ENCODE results near the gene RHOXF2. TPM values are rescaled to one million over a fixed set of nuclear protein-coding genes. Genes with fewer than 3 reads are reported as not detected.
A peak's percentile ranks its signal among the peaks of the same experiment; 100 is the strongest.
"Not testable (repeated sequence)": the region's sequence is repeated elsewhere in the genome, so short reads cannot be mapped to it uniquely, and the experiment has no call there.

The RHOXF2 gene
- total RNA-seq, 1 donor from 2014 or later, result not detected

GRCh38 chrX:120196626-120197283, 38.3 kb downstream of the RHOXF2 start:
- DNase-seq (ENCODE audit: low spot score in 2 of 2); FAIRE-seq: not testable (repeated sequence)

GRCh38 chrX:120200851-120201250, 42.4 kb downstream of the RHOXF2 start:
- no peak for FAIRE-seq
- DNase-seq (ENCODE audit: low spot score in 2 of 2), result no peak

DNA sequence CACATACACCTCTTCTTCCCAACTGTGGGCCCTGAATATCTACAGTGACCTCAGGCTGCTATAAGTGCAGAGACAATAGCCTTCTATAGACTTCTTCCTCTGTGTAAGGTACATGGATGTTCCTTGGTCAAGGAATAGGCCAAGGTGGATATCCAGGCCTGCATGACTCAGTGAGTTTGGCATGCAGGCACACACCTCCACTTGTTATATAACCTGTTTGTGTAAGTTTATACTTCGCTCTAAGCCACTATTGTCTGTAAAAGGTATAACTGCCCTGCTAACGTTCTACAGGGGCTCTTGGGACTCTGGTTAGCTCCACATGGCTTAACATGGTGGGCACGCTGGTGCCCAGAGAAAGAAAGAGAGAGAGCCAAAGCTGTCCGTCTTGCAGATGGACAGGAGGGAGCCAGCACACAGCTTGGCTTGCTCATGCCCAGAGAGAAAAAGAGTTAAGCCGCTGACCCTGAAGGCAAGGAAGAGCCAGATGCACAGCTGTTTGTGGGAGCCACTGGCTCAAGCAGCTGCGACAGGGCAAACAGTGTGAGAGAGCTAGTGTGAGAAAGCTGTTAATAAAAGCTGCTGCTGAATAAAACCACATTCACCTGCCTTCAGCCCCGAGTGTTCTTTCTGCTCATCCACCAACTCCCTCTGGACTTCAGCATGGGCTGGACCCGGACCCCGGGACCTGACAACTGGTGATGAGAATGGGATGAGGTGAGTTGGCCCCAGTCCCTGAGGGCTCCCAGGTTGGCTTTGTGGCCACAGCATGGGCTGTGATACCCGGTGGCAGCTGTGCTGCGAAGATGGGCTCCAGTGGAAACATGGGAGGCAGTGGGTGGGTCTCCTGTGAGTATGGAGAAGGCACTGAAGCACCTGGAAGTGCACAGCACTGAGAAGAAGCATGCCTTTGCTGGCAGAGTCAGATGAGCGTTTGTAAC, 47.7 kb downstream of the RHOXF2 start:
- no peak for FAIRE-seq
- no peak for DNase-seq (ENCODE audit: low spot score in 2 of 2)

DNA sequence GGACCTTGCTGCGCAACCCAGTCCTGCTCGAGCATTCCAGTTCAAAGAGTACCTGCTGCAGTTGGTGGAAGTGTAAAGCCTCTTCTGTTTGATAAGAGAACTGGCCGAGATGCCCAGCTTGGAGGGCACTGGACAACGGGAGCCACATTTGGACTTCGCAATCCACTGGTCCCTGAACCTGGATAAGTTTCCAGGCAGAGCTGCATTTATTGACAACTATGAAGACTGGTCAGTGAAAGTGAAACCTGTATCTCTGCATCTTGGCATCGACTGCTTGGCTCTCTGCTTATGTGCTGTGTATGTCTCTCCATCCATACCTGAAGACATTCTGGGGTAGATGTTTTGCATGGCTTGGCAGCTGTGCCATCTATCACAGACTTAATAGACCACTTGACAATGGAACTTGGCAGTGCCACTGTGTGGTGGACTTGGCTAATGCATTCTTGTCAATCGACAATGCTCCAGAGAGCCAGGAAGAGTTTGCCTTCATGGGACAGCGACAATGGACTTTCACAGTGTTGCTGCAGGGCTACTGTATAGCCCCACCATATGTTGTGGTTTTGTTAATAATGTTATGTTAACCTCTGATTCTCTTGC, 48.7 kb downstream of the RHOXF2 start:
- DNase-seq (ENCODE audit: low spot score in 2 of 2) (no peak), FAIRE-seq (no peak)

- DNase-seq (ENCODE audit: low spot score in 2 of 2) (peak; percentile 4 to 22), FAIRE-seq (no peak)
Measured at GRCh38 chrX:120213438-120214265, 55.2 kb downstream of the RHOXF2 start.

Other genes with a start within 250 kb of the RHOXF2 start
- gene NKAP, start 214.9 kb upstream of the RHOXF2 start, total RNA-seq, result 8.6 TPM
- not detected for gene RHOXF2B, start 80.9 kb upstream of the RHOXF2 start, total RNA-seq
- not detected for gene RHOXF1, start 42.7 kb upstream of the RHOXF2 start, total RNA-seq
- gene ZBTB33, start 92.2 kb downstream of the RHOXF2 start, total RNA-seq, result 45.2 TPM
- gene TMEM255A, start 152.8 kb downstream of the RHOXF2 start, total RNA-seq, result 1.6 TPM
- gene ATP1B4, start 203.5 kb downstream of the RHOXF2 start, total RNA-seq, result not detected

All from frontal cortex (tissue), 4 donors.